Endometrium (tissue), 2 donors: ENCODE data around the gene GSK3B.

ENCODE experiments used
- FAIRE-seq: peaks from 2 replicates; lab custom pipeline; 2012; peaks lifted over from hg19 to GRCh38; lab: Jason Lieb, UNC
- donor health status: control.
- donor health status: control.

GSK3B gene

GRCh38 chr3:119778176-119778575 is 316.1 kb downstream of the GSK3B start:
- no peak for FAIRE-seq

GRCh38 chr3:119776304-119776703 is 317.9 kb downstream of the GSK3B start:
- FAIRE-seq: no peak

GRCh38 chr3:119774444-119774843 is 319.8 kb downstream of the GSK3B start:
- no peak for FAIRE-seq
